ENCODE measurements around the gene CCDC88A.
A peak's percentile ranks its signal among the peaks of the same experiment; 100 is the strongest.
"Not testable (repeated sequence)": the region's sequence is repeated elsewhere in the genome, so short reads cannot be mapped to it uniquely, and the experiment has no call there.

Gene CCDC88A, protein sequence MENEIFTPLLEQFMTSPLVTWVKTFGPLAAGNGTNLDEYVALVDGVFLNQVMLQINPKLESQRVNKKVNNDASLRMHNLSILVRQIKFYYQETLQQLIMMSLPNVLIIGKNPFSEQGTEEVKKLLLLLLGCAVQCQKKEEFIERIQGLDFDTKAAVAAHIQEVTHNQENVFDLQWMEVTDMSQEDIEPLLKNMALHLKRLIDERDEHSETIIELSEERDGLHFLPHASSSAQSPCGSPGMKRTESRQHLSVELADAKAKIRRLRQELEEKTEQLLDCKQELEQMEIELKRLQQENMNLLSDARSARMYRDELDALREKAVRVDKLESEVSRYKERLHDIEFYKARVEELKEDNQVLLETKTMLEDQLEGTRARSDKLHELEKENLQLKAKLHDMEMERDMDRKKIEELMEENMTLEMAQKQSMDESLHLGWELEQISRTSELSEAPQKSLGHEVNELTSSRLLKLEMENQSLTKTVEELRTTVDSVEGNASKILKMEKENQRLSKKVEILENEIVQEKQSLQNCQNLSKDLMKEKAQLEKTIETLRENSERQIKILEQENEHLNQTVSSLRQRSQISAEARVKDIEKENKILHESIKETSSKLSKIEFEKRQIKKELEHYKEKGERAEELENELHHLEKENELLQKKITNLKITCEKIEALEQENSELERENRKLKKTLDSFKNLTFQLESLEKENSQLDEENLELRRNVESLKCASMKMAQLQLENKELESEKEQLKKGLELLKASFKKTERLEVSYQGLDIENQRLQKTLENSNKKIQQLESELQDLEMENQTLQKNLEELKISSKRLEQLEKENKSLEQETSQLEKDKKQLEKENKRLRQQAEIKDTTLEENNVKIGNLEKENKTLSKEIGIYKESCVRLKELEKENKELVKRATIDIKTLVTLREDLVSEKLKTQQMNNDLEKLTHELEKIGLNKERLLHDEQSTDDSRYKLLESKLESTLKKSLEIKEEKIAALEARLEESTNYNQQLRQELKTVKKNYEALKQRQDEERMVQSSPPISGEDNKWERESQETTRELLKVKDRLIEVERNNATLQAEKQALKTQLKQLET (N-terminal part only)

DNA sequence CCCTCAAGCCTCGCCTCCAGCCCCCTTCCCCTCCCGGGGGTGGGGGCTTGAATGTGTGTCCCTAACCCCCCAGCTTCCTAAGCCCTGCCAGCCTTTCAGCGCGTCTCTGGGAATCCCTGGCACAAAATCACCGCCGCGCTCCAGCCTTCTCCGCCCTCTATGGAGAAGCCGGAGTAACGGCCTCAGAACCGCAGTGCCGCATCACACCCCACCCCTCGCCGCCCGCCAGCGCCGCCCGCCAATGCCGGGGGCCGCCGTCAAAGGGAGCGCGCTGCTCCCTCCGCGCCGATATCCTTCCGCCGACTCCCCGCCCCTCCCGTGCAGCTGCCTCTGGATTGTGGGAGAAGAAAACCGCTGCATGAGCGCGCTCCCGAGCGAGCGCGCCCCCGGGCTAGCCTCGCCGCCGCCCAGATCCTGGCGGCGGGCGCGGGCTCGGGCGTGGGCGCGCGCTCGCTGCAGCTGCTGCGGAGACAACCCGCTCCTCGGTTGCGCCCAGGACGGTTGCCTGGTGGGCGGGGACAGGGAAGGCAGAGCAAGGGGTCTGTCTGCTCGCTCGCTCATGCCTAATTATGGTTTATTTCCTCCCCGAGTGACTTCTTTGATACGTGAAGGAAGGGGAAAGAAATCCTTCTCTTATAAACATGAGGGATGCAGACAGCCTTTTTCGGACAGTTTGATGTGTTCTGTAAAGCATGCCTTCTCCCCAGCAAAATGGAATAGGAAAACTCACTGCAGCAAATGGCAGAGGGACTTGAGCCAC is at the start of gene CCDC88A:
Gene CCDC88A, minus strand, starts transcription at position 178 of the 760 bp plus-strand sequence. CDS start 777 bp downstream, outside the sequence.
- DNase-seq (ENCODE audit: low spot score) = peak; percentile 97
- FAIRE-seq = no peak

DNA sequence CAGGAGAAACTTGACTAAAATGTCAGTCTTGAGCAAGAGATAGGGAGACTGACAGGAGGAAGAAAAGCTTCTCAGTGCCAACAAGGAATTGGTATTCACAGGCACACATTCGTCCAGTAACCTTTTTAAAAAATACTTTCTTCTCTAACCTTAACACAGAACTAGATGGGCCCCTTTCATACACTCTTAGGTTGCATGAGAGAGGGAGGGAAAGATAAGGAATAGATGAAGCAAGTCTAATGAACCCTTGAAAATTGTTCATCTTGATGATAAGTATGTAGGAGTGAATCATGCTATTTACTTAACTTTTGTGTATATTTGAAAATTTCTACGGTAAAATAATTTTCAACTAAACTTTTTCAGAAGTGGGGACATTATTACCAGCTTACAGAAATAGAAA is 42.0 kb upstream of the CCDC88A start:
- DNase-seq (ENCODE audit: low spot score) = no peak
- no peak for FAIRE-seq

DNA sequence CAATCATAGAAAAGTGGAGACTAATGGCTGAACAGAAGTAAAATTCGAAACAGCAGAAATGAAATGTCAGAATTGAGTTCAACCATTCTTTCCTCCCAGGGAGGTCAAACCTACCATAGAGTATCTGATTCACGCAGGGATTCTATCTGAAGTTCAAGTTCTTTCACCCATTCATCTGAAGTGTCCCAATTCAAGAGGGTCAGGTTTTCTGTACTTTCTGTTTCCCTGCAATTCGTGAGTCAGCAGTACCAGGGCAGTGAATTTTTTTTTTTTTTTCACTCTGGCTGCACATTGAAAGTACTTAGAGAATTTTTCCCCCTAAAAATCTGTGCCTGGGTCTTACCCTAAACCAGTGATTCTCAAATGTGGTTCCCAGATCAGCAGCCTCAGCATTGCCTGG is 40.9 kb upstream of the CCDC88A start:
- FAIRE-seq = no peak
- DNase-seq (ENCODE audit: low spot score) = peak; percentile 28

DNA sequence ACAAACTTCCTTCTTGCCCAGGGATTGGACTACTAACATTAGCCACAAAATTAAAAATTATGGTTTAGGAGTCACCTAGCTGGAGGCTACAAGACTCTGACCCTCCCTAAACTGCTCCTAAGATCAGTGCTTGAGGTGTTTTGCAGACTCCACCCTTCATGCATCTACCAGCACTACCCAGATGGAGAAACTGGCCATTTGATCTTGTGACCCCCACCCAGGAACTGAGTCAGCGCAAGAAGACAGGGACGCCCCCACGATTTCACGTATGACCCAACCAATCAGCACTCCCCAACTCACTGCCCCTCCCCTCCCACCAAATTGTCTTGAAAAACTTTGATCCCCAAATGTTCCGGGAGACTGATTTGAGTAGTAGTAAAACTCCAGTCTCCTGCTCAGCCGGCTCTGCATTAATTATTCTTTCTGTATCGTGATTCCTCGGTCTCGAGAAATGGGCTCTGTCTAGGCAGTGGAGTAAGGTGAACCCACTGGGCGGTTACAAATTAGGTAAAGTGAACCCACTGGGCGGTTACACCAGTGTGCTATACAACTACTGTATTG is 40.1 kb upstream of the CCDC88A start:
- FAIRE-seq (no peak), DNase-seq (ENCODE audit: low spot score) (no peak)

DNA sequence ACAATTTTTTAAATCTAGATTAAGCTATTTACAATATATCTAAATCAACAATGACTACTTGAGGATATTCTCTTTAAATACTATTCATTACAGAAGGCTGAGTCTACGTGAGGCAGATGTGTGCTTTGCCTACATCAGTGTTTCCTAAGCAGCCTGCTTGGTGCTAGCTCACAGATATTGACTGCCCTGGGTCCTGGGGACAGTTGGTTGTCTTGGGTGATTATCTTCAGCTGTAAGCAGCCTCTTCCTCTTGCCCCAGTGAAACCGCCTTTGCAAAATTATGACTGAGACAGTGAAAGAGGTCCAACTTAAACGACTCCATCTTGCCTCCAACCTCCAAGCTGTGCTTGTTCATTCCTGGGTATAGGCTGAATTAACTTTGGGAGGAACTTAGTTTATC is 39.6 kb upstream of the CCDC88A start:
- FAIRE-seq (no peak), DNase-seq (ENCODE audit: low spot score) (no peak)

DNA sequence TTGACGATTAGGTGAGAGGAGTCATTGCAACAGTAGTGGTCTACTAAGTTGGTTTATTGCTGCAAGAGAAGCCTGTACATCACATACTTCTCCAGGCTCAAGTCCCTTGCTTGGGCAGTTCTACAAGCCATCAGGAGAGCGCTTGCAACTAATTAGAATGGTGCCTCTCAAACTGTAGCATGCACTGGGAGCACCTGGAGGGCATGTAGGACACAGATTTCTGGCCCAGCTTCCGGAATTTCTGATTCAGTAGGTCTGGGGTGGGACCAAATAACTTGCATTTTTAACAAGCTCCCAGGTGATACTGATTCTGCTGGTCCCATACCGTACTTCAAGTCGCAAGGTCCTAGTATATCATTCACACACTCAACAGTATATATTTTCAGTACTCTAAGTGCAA is 34.5 kb upstream of the CCDC88A start:
- DNase-seq (ENCODE audit: low spot score) = no peak
- no peak for FAIRE-seq

DNA sequence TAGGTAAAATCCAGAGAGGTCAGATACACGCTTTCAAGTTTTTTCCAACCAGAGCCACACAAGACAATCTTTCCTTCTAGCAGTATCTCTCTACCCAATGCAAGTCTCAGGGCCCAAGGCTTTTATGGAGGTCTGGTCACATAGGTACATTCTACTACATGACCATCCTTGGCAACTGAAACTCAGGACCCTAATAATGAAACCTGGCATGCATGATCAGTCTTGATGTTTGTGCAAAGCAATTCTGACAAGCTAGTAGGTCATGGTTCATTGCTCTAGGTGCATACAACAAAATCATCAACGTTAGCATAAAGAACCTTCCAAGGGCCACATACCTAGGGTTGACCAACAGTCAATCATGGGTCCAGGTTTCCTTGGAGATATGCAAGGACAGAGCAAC is 33.2 kb upstream of the CCDC88A start:
- DNase-seq (ENCODE audit: low spot score) (no peak), FAIRE-seq (no peak)

DNA sequence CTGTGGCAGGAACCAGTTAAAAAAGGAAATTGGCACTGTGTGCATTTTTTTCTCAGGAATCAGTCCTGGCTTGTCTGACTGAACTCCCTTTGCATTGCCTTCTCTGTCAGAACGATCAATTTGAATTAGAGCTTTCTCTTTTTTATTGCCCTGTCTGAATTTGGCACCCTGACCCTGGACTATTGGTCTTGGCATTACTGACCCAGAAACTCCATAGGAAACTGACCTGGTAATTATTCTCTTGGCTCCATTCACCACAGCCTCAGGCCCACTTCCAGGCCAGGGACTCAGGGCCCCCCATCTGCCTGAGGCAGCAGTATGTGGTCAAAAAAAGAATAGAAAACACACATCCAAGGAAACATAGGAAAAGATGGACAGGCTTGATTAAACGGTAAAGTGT is 32.0 kb upstream of the CCDC88A start:
- DNase-seq (ENCODE audit: low spot score) (no peak), FAIRE-seq (no peak)

DNA sequence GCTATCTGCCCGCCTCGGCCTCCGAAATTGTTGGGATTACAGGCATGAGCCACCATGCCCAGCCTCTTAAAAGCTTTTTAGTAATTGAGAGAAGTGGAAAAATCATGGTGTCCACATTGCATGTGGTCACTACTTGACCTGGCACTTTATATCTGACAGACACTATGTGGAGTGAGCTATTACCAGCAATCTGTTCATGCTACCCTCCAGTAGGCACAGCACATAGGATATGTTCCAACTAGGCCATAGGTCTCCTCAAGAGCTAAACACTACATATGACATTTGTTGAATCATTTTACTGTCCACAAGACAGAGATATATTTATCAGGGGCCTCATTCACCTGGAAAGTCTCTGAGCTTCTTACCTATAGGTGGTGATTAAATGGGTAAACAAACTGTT is 30.4 kb upstream of the CCDC88A start:
- not testable (repeated sequence) for DNase-seq (ENCODE audit: low spot score); FAIRE-seq

DNA sequence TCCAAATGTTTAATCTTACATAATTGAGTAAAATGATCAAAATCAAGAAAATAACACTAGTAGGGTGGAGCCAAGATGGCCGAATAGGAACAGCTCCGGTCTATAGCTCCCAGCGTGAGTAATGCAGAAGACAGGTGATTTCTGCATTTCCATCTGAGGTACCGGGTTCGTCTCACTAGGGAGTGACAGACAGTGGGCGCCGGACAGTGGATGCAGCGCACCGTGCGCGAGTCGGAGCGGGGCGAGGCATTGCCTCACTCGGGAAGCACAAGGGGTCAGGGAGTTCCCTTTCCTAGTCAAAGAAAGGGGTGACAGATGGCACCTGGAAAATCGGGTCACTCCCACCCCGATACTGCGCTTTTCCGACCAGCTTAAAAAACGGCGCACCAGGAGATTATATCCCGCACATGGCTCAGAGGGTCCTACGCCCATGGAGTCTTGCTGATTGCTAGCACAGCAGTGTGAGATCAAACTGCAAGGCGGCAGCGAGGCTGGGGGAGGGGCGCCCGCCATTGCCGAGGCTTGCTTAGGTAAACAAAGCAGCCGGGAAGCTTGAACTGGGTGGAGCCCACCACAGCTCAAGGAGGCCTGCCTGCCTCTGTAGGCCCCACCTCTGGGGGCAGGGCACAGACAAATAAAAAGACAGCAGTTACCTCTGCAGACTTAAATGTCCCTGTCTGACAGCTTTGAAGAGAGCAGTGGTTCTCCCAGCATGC is 22.5 kb upstream of the CCDC88A start:
- not testable (repeated sequence) for FAIRE-seq; DNase-seq (ENCODE audit: low spot score)

DNA sequence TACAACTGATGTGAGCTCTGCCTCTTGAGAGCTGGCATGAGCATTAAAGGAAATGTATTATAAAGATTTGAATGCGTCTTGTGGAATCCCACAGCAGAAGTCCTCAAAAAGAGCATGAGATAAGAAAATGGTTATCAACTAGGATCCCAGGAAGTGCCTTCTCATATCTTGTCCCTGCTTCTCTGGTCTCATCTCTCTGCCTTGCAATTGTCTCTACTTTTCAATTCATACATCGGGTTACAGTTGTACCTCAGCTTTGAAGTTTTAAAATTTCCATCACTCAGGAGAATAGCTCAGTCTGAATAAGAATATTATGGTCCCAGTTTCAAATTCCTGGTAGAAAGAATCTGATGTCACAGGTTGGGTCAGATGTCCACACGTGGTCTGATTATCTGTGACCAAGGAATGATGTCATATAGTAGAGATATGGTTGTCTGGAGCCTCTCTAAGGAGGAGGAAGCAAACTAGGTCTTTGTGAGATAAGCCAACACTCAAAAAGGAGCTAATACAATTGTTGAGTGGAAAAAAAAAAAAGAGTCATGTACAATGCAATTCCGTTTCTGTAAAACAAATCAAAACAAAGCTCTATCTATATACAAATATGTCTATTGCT is 21.7 kb upstream of the CCDC88A start:
- FAIRE-seq = no peak
- DNase-seq (ENCODE audit: low spot score) = no peak

DNA sequence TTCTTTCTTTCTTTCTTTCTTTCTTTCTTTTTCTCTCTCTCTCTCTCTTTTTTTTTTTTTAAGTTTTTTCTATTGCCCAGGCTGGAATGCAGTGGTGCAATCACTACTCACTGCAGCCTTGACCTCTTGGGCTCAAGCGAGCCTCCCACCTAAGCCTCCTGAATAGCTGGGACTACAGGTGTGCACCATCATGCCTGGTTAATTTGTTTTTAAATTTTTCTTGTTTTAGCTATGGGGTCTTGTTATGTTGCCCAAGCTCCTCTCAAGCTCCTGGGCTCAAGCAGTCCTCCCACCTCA is 19.4 kb upstream of the CCDC88A start:
- FAIRE-seq = no peak
- DNase-seq (ENCODE audit: low spot score) = no peak

DNA sequence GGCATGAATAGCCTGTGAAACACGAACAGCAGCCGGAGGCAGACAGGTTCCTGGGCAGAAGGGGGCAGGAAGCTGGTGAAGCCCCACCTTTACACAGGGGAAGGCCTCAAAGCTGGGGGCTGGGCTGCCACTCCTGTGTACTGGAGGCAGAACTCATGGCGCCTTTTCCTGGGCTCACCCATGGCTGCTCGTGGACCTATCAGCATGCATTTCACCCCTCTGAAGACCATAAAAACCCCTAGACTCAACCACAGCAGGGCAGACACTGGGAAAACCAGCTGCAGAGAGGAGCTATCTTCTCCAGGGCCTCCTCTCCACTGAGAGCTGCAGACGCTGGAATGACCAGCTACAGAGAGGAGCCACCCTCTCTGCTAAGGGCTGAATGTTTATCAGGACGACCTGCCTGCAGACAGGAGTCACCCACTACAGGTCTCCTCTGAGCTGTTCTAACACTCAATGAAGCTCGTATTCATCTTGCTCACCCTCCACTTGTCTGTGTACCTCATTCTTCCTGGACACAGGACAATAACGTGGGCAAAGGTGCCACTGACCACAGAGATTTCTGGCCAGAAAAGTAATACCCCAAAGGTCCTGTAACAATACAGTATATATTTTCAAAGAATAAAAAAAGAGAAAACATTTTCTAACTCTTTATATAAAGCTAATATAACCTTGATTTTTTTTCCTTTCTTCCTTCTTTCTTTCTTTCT is 18.9 kb upstream of the CCDC88A start:
- no peak for DNase-seq (ENCODE audit: low spot score)
- no peak for FAIRE-seq

DNA sequence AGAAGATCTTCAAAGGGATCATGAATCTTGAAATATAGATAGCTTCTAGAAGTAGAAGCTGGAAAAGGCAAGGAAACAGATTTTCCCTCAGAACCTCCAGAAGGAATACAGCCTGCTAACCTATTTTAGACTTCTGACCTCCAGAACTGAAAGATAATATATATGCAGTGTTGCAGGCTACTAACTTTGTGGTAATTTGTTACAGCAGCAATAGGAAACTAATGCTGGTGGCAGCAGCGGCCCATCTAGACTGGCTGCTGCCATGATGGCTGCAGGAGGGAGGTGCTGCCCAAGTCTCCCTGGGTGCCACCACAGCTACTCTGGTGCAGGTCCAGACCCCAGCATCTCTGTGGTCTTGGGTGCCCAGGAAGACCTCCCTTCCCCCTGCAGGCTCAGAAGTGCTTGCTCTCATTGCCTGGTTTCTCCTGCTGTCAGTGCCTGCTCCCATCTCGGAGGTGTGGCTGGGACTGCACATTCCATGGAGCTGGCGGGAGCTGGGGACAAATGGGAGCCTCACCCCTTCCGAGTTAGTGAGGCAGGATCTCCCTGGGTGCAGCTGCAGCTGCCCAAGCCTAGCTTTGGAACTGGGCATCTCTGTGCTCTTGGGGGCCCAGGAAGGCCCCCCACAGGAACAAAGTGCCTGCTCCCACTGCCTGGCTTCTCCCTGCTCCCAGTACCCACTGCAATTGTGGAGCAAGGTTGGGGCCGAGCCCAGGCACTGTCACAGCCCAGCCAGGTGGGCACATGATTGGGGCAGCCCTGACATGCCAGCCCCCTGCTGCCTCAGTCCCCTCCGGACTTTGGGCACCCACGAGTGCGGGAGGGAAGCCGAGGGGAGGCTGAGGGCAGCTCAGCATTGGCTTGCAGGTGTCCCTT is 18.1 kb upstream of the CCDC88A start:
- DNase-seq (ENCODE audit: low spot score) = no peak
- no peak for FAIRE-seq

DNA sequence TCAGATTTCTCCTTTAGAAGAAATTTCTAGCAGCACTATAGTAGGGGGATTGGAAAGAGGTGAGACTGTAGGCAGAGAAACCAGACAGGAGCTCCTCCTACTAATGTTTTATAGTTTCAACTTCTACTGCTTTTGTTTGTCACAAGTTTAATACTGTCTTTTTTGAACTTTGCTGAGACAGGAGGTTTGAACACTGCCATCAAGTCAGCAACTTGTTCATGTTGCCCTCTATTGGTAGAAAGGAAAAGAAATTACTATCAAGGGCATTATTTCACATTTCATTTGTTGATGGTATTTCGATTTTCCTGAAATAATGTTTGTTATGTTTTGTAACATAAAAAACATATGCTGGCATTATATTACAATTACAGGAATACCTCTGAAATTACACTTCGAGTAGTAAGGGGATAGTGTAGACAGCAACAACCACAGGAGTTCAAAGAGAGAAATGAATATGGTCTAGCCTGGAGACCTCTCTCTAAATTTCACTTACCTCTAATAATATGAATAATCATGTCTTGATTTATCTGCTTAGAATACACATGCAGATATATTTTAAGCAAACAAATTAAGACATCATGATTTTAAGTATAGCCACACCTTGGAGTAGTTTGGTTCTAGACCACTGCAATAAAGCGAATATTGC is 12.4 kb upstream of the CCDC88A start:
- DNase-seq (ENCODE audit: low spot score) = peak; percentile 36

DNA sequence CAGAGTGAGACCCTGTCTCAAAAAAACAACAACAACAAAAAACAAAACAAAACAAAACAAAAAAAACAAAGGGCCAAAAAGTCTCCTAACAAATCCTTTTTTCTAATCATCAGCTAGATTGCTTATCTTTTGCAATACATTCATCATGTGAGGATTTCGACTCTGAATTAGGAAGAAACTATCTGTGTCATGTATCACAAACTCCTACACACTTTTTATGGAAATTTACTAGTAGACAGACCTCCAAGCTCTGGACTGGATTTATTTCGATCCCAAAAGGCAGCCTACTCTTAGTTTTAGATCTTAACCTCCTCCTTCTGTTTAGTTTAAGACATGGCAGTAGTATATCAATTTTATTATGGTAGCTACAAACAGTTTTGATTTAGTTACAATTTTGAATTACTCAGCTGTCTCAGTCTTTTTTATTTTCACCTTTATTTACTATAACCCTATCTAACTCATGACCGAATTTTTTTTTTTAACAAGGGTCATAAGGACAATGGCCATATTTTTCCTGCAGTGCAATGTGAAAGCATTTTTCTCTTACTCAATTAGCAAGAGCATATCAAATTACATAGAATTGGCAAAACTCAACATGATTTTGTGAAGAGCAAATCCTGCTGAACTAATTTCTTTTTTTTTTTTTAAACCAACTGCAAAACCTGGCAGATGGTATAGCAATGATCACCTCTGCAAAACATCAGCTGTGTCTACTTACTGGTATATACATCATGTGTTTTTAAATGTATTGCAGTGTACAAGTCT is 10.7 kb upstream of the CCDC88A start:
- DNase-seq (ENCODE audit: low spot score) = no peak

More for the DNA sequence above, 12.4 kb upstream of the CCDC88A start:
- FAIRE-seq = no peak

DNA sequence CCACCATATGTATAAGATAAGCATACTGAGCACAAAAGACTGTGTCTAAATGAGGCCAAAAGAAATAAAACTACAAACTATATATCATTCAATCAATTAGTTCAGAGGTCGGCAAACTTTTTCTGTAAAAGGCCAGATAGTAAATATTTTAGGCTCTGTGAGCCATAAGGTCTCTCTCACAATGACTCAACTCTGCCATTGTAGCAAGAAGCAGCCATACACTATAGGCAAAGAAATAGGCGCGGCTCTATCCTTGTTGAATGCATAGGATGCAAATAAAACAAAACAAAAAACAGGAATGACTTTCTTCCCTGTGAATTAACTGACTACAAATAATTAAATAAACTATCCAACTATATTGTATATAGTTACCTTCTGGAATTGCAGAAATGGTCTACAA is 8.6 kb upstream of the CCDC88A start:
- FAIRE-seq (no peak), DNase-seq (ENCODE audit: low spot score) (no peak)

More for the DNA sequence above, 10.7 kb upstream of the CCDC88A start:
- FAIRE-seq = no peak

All from urothelium cell line (cell line).